Keratinocyte (primary cell): ENCODE results near the gene ATP5MC2. TPM values are rescaled to one million over a fixed set of nuclear protein-coding genes. Genes with fewer than 3 reads are reported as not detected.

Experiments
- DNase-seq: peaks from one replicate; pipeline ENCODE4 v3.0.0-alpha.2; 2011; ENCODE audit warnings: low read depth, missing footprints, low spot score
- FAIRE-seq: peaks from 2 replicates; lab custom pipeline; 2011; peaks lifted over from hg19 to GRCh38; lab: Jason Lieb, UNC
- H2AFZ ChIP-seq: 2 replicates; pipeline ENCODE4 v1.6.0; 2012; ENCODE audit warnings: low read length, control low read depth, inconsistent platforms; ENCODE audit not compliant: control insufficient read depth
- H3K27ac ChIP-seq: 2 replicates; pipeline ENCODE4 v1.5.1; 2011; ENCODE audit warnings: low read length; ENCODE audit not compliant: control insufficient read depth, insufficient read depth
- H3K27me3 ChIP-seq: 3 replicates; pipeline ENCODE4 v1.6.0; 2011; ENCODE audit warnings: low read length; ENCODE audit not compliant: control insufficient read depth, insufficient read depth; ENCODE audit errors: extremely low read depth
- H3K36me3 ChIP-seq, 2 experiments: 2 replicates in 1 of 2; 3 replicates in 1 of 2; pipeline ENCODE4 v1.5.1; 2011; ENCODE audit warnings: low read length in 2 of 2, mild to moderate bottlenecking in 1 of 2; ENCODE audit not compliant: control insufficient read depth in 2 of 2, insufficient read depth in 2 of 2; ENCODE audit errors: extremely low read depth in 1 of 2
- H3K4me1 ChIP-seq: 3 replicates; pipeline ENCODE4 v1.5.1; 2011; ENCODE audit warnings: low read length; ENCODE audit not compliant: control insufficient read depth, insufficient read depth; ENCODE audit errors: extremely low read depth
- H3K4me2 ChIP-seq: 3 replicates; pipeline ENCODE4 v1.6.0; 2011; ENCODE audit warnings: low read depth, low read length; ENCODE audit not compliant: control insufficient read depth, insufficient read depth; ENCODE audit errors: extremely low read depth
- H3K4me3 ChIP-seq, 3 experiments: fragments of 200-600 bp in 1 of 3; sonication (generic) in 1 of 3; 2 replicates in 2 of 3; 3 replicates in 1 of 3; pipeline ENCODE4 v1.5.1; 2011 to 2016; ENCODE audit warnings: low read length in 3 of 3, mild to moderate bottlenecking in 3 of 3, control low read depth in 2 of 3, inconsistent platforms in 1 of 3, low read depth in 1 of 3, mixed read lengths in 1 of 3, mixed run types in 1 of 3, moderate library complexity in 1 of 3; ENCODE audit not compliant: control insufficient read depth in 2 of 3, insufficient read depth in 2 of 3; ENCODE audit errors: extremely low read depth in 1 of 3
- H3K79me2 ChIP-seq: 2 replicates; pipeline ENCODE4 v1.6.0; 2012; ENCODE audit warnings: low read length; ENCODE audit not compliant: control insufficient read depth, insufficient read depth
- H3K9ac ChIP-seq: 3 replicates; pipeline ENCODE4 v1.6.0; 2011; ENCODE audit warnings: low read length; ENCODE audit not compliant: control insufficient read depth, insufficient read depth; ENCODE audit errors: extremely low read depth
- H3K9me1 ChIP-seq: 3 replicates; pipeline ENCODE4 v1.6.0; 2011; ENCODE audit warnings: low read length; ENCODE audit not compliant: control insufficient read depth, insufficient read depth; ENCODE audit errors: extremely low read depth
- H3K9me3 ChIP-seq: 2 replicates; pipeline ENCODE4 v1.5.1; 2012; ENCODE audit warnings: low read depth, low read length; ENCODE audit not compliant: control insufficient read depth
- H4K20me1 ChIP-seq: 3 replicates; pipeline ENCODE4 v1.6.0; 2011; ENCODE audit warnings: low read length; ENCODE audit not compliant: control insufficient read depth, insufficient read depth; ENCODE audit errors: extremely low read depth
- CTCF ChIP-seq, 3 experiments: IDR thresholded peaks in 1 of 3; conservative IDR thresholded peaks in 1 of 3; optimal IDR thresholded peaks in 1 of 3; 2 replicates in 2 of 3; 3 replicates in 1 of 3; pipeline versions ENCODE3 to v1.5.1; 2011; ENCODE audit warnings: low read length in 3 of 3, mild to moderate bottlenecking in 3 of 3, moderate library complexity in 2 of 3, control low read depth in 1 of 3, inconsistent platforms in 1 of 3; ENCODE audit not compliant: insufficient read depth in 2 of 3; ENCODE audit errors: extremely low read depth in 1 of 3
- EZH2 ChIP-seq: IDR thresholded peaks from one replicate; pipeline ENCODE4 v1.6.1; 2012; ENCODE audit warnings: inconsistent platforms, mild to moderate bottlenecking, low read length, moderate library complexity
- dilution Hi-C: fragments of 300-500 bp; cut with MboI; formaldehyde crosslinking; loops from one replicate; pipeline ENCODE4 v1.7.0; 2020; ENCODE audit warnings: low sequenced_read_pairs; ENCODE audit not compliant: extremely low pct_ligation_motif_present
- polyA plus RNA-seq, 5 experiments: library from polyadenylated mRNA; depleted of rRNA in 3 of 5; stranded (reverse) in 3 of 5; stranded (forward) in 1 of 5; unstranded in 1 of 5; fragments of >200 nt; gene quantifications; 1 replicate in 1 of 5; 2 replicates in 3 of 5; 3 replicates in 1 of 5; pipeline versions ENCODE4 v1.2.1 to v1.2.3, GENCODE V29; 2011 to 2012; ENCODE audit warnings: missing spikeins in 2 of 5, low read depth in 1 of 5, low replicate concordance in 1 of 5

Gene ATP5MC2
- polyA plus RNA-seq, 1 donor (not counting 4 experiments of a cell fraction or from before 2014, with no cell fraction given): 138 TPM

DNA sequence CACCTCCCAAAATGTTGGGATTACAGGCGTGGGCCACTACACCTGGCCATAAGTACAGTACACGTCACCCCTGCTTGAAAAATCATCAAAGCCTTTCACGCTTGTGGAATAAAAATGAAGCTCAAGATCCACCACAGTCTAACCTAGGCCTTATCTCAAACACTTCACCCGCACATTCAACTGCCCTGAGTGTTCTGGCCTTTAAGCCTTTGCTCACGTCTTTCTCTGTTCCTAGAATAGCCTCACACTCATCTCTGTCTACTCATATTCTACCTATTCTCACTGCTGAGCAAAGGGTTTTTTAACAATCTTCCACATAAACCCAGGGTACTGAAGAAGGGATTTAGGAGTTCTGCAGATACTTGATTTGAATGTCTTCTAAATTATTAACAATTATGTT lies 41.4 kb upstream of the ATP5MC2 start:
- no peak overlapping the region for H2AFZ ChIP-seq
- H3K36me3 ChIP-seq: peaks cover 6 to 28% of the 10 kb centered on the region in 2 experiments
- no peaks in the 10 kb centered on the region for H3K27me3 ChIP-seq
- no peak overlapping the region for H3K4me2 ChIP-seq
- no peaks in the 10 kb centered on the region for H3K79me2 ChIP-seq
- dilution Hi-C loops: no loop called here
- TF ChIP-seq EZH2 (no peak), CTCF (optimal IDR thresholded peaks at IDR 0.05 in 1 of 3, IDR thresholded peaks at IDR 0.05 in 1 of 3, conservative IDR thresholded peaks at IDR 0.05 in 1 of 3; ENCODE audit: extremely low read depth in 1 of 3, insufficient read depth in 2 of 3, low read length in 3 of 3) (no peak)
- FAIRE-seq: no peak
- no peaks in the 10 kb centered on the region for H4K20me1 ChIP-seq
- DNase-seq: no peak
- H3K4me3 ChIP-seq: no peak overlapping the region
- no peak overlapping the region for H3K27ac ChIP-seq
- H3K9ac ChIP-seq: no peak overlapping the region
- no peaks in the 10 kb centered on the region for H3K9me1 ChIP-seq
- H3K9me3 ChIP-seq: no peaks in the 10 kb centered on the region
- no peaks in the 10 kb centered on the region for H3K4me1 ChIP-seq

- H3K9me1 ChIP-seq: no peaks in the 10 kb centered on the region
- dilution Hi-C loops: no loop called here
- no peak overlapping the region for H3K27ac ChIP-seq
- H3K79me2 ChIP-seq: no peaks in the 10 kb centered on the region
- FAIRE-seq: no peak
- H3K27me3 ChIP-seq: peaks cover 8% of the 10 kb centered on the region
- no peak overlapping the region for H3K4me2 ChIP-seq
- H3K9ac ChIP-seq: no peak overlapping the region
- DNase-seq: no peak
- H4K20me1 ChIP-seq: no peaks in the 10 kb centered on the region
- TF ChIP-seq EZH2 (no peak), CTCF (optimal IDR thresholded peaks at IDR 0.05 in 1 of 3, IDR thresholded peaks at IDR 0.05 in 1 of 3, conservative IDR thresholded peaks at IDR 0.05 in 1 of 3; ENCODE audit: extremely low read depth in 1 of 3, insufficient read depth in 2 of 3, low read length in 3 of 3) (no peak)
- H3K36me3 ChIP-seq: peaks cover 6 to 24% of the 10 kb centered on the region in 2 experiments
- no peak overlapping the region for H3K4me3 ChIP-seq
- no peaks in the 10 kb centered on the region for H3K4me1 ChIP-seq
- no peak overlapping the region for H2AFZ ChIP-seq
- no peaks in the 10 kb centered on the region for H3K9me3 ChIP-seq
Observed at GRCh38 chr12:53714004-53714403, 38.1 kb upstream of the ATP5MC2 start.
